Measurements from ENCODE around the gene PTPRT.

DNA sequence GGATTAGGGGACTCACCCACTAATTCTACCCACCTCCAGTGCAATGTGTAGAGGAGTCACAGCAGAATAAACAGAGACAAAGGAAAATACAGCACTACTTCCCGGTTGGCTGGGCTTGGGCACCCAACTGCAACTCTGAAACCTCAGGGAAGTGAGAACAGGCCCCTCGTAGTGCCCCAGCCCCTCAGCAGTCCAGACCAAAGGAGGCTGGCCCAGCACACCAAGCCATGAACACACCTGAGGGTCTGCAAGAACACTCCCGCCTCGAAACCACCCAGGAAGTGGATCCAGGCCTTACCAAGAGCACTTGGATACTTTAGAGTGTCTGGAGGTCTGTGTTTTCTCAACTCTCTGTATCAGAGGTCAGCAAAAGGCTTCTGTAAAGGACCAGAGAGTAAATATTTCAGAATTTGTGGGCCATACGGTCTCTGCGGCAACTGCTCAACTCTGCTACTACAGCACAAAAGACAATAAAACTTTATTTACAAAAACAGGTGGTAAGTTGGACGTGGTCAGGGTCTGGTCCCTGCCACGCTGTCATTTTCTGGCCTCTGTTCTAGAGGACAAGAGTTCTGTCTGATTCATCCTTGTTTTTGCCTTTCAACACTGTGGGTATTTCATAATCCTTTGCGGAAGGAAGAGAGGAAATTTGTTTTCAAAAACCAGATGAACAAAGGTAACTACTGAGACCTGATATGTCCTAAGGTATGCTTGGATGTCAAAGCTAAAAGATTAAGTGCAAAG lies 154.6 kb downstream of the PTPRT start:
- TF ChIP-seq, protein P1, sequence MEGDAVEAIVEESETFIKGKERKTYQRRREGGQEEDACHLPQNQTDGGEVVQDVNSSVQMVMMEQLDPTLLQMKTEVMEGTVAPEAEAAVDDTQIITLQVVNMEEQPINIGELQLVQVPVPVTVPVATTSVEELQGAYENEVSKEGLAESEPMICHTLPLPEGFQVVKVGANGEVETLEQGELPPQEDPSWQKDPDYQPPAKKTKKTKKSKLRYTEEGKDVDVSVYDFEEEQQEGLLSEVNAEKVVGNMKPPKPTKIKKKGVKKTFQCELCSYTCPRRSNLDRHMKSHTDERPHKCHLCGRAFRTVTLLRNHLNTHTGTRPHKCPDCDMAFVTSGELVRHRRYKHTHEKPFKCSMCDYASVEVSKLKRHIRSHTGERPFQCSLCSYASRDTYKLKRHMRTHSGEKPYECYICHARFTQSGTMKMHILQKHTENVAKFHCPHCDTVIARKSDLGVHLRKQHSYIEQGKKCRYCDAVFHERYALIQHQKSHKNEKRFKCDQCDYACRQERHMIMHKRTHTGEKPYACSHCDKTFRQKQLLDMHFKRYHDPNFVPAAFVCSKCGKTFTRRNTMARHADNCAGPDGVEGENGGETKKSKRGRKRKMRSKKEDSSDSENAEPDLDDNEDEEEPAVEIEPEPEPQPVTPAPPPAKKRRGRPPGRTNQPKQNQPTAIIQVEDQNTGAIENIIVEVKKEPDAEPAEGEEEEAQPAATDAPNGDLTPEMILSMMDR (IDR thresholded peaks at IDR 0.05): no peak
- TF ChIP-seq POLR2A (IDR thresholded peaks at IDR 0.05): no peak

Measured in gastroesophageal sphincter (tissue), 3 donors.